ENCODE data around the gene DDOST. TPM values are rescaled to one million over a fixed set of nuclear protein-coding genes. Genes with fewer than 3 reads are reported as not detected.

The DDOST gene
- polyA plus RNA-seq, 1 of the 3 experiments (the other 2 are of a cell fraction): 602 TPM

- no peak for TF ChIP-seq FOSL2 (IDR thresholded peaks at IDR 0.05; ENCODE audit: borderline replicate concordance, low read depth)
- TF ChIP-seq SIN3A (IDR thresholded peaks at IDR 0.05; ENCODE audit: borderline replicate concordance, low read depth, low read length): no peak
- no peak for TF ChIP-seq RCOR1 (IDR thresholded peaks at IDR 0.05; ENCODE audit: low read length)
- TF ChIP-seq CTCF (IDR thresholded peaks at IDR 0.05): no peak
- no peak for TF ChIP-seq JUND (IDR thresholded peaks at IDR 0.05)
- no peak for TF ChIP-seq TAF1 (IDR thresholded peaks at IDR 0.05; ENCODE audit: borderline replicate concordance, low read depth, low read length)
- TF ChIP-seq FOXM1 (IDR thresholded peaks at IDR 0.05; ENCODE audit: low read depth): no peak
- TF ChIP-seq ZBTB33 (IDR thresholded peaks at IDR 0.05; ENCODE audit: borderline replicate concordance, low read depth): no peak
- no peak for TF ChIP-seq CHD2 (IDR thresholded peaks at IDR 0.05; ENCODE audit: low read length, partially characterized antibody)
- TF ChIP-seq GABPA (IDR thresholded peaks at IDR 0.05; ENCODE audit: low read depth): no peak
- no peak for TF ChIP-seq RFX5 (IDR thresholded peaks at IDR 0.05; ENCODE audit: low read length)
- TF ChIP-seq YY1 (IDR thresholded peaks at IDR 0.05; ENCODE audit: low read depth): no peak
- TF ChIP-seq MAX (IDR thresholded peaks at IDR 0.05; ENCODE audit: low read depth): no peak
- no peak for TF ChIP-seq ELF1 (IDR thresholded peaks at IDR 0.05)
- TF ChIP-seq PBX3 (IDR thresholded peaks at IDR 0.05): no peak
- no peak for TF ChIP-seq EP300 (IDR thresholded peaks at IDR 0.05; ENCODE audit: borderline replicate concordance in 1 of 2, low read depth in 1 of 2, low read length in 1 of 2)
- Histone ChIP-seq H3K79me2 (ENCODE audit: insufficient read depth) (no peaks in the 10 kb centered on the region), H3K27me3 (ENCODE audit: insufficient read depth) (no peaks in the 10 kb centered on the region), H3K9ac (peak overlapping the region; percentile 81; the same call in 1 of the 2 replicates), H3K9me2 (no peaks in the 10 kb centered on the region), H2AFZ (ENCODE audit: low read depth) (no peak overlapping the region), H3K4me1 (ENCODE audit: control insufficient read depth in 1 of 2, insufficient read depth in 2 of 2, low read depth in 1 of 2, low read length in 1 of 2) (peaks cover 0 to 12% of the 10 kb centered on the region in 2 experiments; a peak in 1 of 4 replicates), H3K4me3 (ENCODE audit: low read depth in 2 of 2, low read length in 1 of 2) (peak overlapping the region; percentile 64 to 88), H3K4me2 (peak overlapping the region; percentile 80), H3K27ac (ENCODE audit: low read depth in 2 of 2, low read length in 1 of 2) (no peak overlapping the region), H3K9me3 (no peaks in the 10 kb centered on the region), H3K36me3 (replicated peaks in 1 of 2; ENCODE audit: control insufficient read depth in 1 of 2, insufficient read depth in 2 of 2, low read length in 1 of 2) (peaks cover 0 to 10% of the 10 kb centered on the region in 2 experiments), H3F3A (replicated peaks; ENCODE audit: insufficient read depth) (no peaks in the 10 kb centered on the region), H4K20me1 (ENCODE audit: insufficient read depth) (no peaks in the 10 kb centered on the region; the same call in 1 of the 2 replicates)
- POLR2A ChIA-PET: interaction anchor here (1.3 kb wide), 1 partner anchor 127 kb away, joined by 5 read pairs; the partner anchor contains the start of gene MUL1
- CTCF ChIA-PET: interaction anchor here (1.3 to 10.4 kb wide), 7 partner anchors 32 to 121 kb away, joined by 3 to 97 read pairs (median 18); partner anchors contain the start of gene FAM43B
- WGBS (ENCODE audit: low lambda C conversion rate): 32% methylated on average over 4 of the region's 4 CpGs
- DNase-seq: peak; percentile 55
These were observed 26.5 kb downstream of the DDOST start for GRCh38 chr1:20634594-20635084.

Measured in SK-N-SH (cell line).